ENCODE data around the gene TMEM140. TPM values are rescaled to one million over a fixed set of nuclear protein-coding genes. Genes with fewer than 3 reads are reported as not detected.

The TMEM140 gene
- total RNA-seq, 2 donors from 2014 or later = 8.8 to 12.2 TPM

GRCh38 chr7:135154734-135155133 is 6.9 kb downstream of the TMEM140 start:
- intact Hi-C loops (cut with DNase I) = no loop called here
- no peak for DNase-seq (ENCODE audit: low spot score)

GRCh38 chr7:135156290-135156689 is 8.4 kb downstream of the TMEM140 start:
- intact Hi-C loops (cut with DNase I) = no loop called here
- no peak for DNase-seq (ENCODE audit: low spot score)

GRCh38 chr7:135158141-135158655 is 10.3 kb downstream of the TMEM140 start:
- no peak for DNase-seq (ENCODE audit: low spot score)
- intact Hi-C loops (cut with DNase I) = no loop called here

GRCh38 chr7:135158874-135159273 is 11.0 kb downstream of the TMEM140 start:
- intact Hi-C loops (cut with DNase I) = no loop called here

GRCh38 chr7:135159359-135160085 is 11.7 kb downstream of the TMEM140 start:
- DNase-seq (ENCODE audit: low spot score) = no peak
- intact Hi-C loops (cut with DNase I) = loop anchor here (10.0 kb wide), 2 partner anchors 175 to 475 kb away; partner anchors contain the start of gene AGBL3 (in 1 of the 2)

More at GRCh38 chr7:135158874-135159273, 11.0 kb downstream of the TMEM140 start:
- no peak for DNase-seq (ENCODE audit: low spot score)

GRCh38 chr7:135160098-135160857 is 12.4 kb downstream of the TMEM140 start:
- DNase-seq (ENCODE audit: low spot score) = no peak
- intact Hi-C loops (cut with DNase I) = loop anchor here (10.0 kb wide), 2 partner anchors 175 to 475 kb away; partner anchors contain the start of gene AGBL3 (in 1 of the 2)

GRCh38 chr7:135160858-135161653 is 13.2 kb downstream of the TMEM140 start:
- DNase-seq (ENCODE audit: low spot score) = no peak
- intact Hi-C loops (cut with DNase I) = loop anchor here (10.0 kb wide), 2 partner anchors 176 to 476 kb away; partner anchors contain the start of gene AGBL3 (in 1 of the 2)

- intact Hi-C loops (cut with DNase I) = loop anchor here (10.0 kb wide), 2 partner anchors 177 to 477 kb away; partner anchors contain the start of gene AGBL3 (in 1 of the 2)
- no peak for DNase-seq (ENCODE audit: low spot score)
Measured at GRCh38 chr7:135161669-135162068, 13.8 kb downstream of the TMEM140 start.

GRCh38 chr7:135162382-135163001 is 14.6 kb downstream of the TMEM140 start:
- intact Hi-C loops (cut with DNase I) = loop anchor here (10.0 kb wide), 2 partner anchors 178 to 478 kb away; partner anchors contain the start of gene AGBL3 (in 1 of the 2)
- DNase-seq (ENCODE audit: low spot score) = no peak

GRCh38 chr7:135164357-135165061 is 16.6 kb downstream of the TMEM140 start:
- no peak for DNase-seq (ENCODE audit: low spot score)
- intact Hi-C loops (cut with DNase I) = loop anchor here (5.0 to 10.0 kb wide), 3 partner anchors 177 to 480 kb away; partner anchors contain the start of gene AGBL3 (in 2 of the 2)

GRCh38 chr7:135165862-135166261 is 18.0 kb downstream of the TMEM140 start:
- intact Hi-C loops (cut with DNase I) = loop anchor here (5.0 to 10.0 kb wide), 3 partner anchors 179 to 481 kb away; partner anchors contain the start of gene AGBL3 (in 2 of the 2)
- no peak for DNase-seq (ENCODE audit: low spot score)

GRCh38 chr7:135166338-135166990 is 18.6 kb downstream of the TMEM140 start:
- intact Hi-C loops (cut with DNase I) = loop anchor here (5.0 to 10.0 kb wide), 3 partner anchors 179 to 482 kb away; partner anchors contain the start of gene AGBL3 (in 2 of the 2)
- DNase-seq (ENCODE audit: low spot score) = no peak

- intact Hi-C loops (cut with DNase I) = loop anchor here (5.0 to 10.0 kb wide), 3 partner anchors 180 to 483 kb away; partner anchors contain the start of gene AGBL3 (in 2 of the 2)
- DNase-seq (ENCODE audit: low spot score) = no peak
Measured at GRCh38 chr7:135167365-135167917, 19.6 kb downstream of the TMEM140 start.

- no peak for DNase-seq (ENCODE audit: low spot score)
- intact Hi-C loops (cut with DNase I) = loop anchor here (5.0 to 10.0 kb wide), 3 partner anchors 181 to 483 kb away; partner anchors contain the start of gene AGBL3 (in 2 of the 2)
Measured at GRCh38 chr7:135168001-135168400, 20.1 kb downstream of the TMEM140 start.

GRCh38 chr7:135168489-135169140 is 20.7 kb downstream of the TMEM140 start:
- no peak for DNase-seq (ENCODE audit: low spot score)
- intact Hi-C loops (cut with DNase I) = loop anchor here (5.0 to 10.0 kb wide), 3 partner anchors 181 to 484 kb away; partner anchors contain the start of gene AGBL3 (in 2 of the 2)

Data from posterior vena cava (tissue), 2 donors.